Effector memory CD4-positive, alpha-beta T cell (primary cell): Measurements from ENCODE around the gene SLC16A3.

ENCODE experiments used
- DNase-seq, 3 donors: peaks; one replicate each; pipeline ENCODE4 v3.0.0-alpha.2; 2020
- H3K27ac ChIP-seq: 2 replicates; pipeline ENCODE4 v1.7.0; 2013; ENCODE audit warnings: mild to moderate bottlenecking, low read length, moderate library complexity; ENCODE audit not compliant: insufficient read depth, poor library complexity, severe bottlenecking
- H3K27me3 ChIP-seq: replicated peaks from 2 replicates; pipeline ENCODE4 v1.7.0; 2013; ENCODE audit warnings: mild to moderate bottlenecking, low read length; ENCODE audit not compliant: insufficient read depth, control insufficient read depth, poor library complexity, severe bottlenecking
- H3K36me3 ChIP-seq: 2 replicates; pipeline ENCODE4 v1.7.0; 2013; ENCODE audit warnings: mild to moderate bottlenecking, low read length, moderate library complexity; ENCODE audit not compliant: control insufficient read depth, insufficient read depth
- H3K4me1 ChIP-seq: 2 replicates; pipeline ENCODE4 v1.7.0; 2013; ENCODE audit warnings: low read length, mild to moderate bottlenecking; ENCODE audit not compliant: control insufficient read depth, insufficient read depth, poor library complexity, severe bottlenecking
- H3K4me3 ChIP-seq: 2 replicates; pipeline ENCODE4 v1.7.0; 2013; ENCODE audit warnings: low read length, low read depth, mild to moderate bottlenecking; ENCODE audit not compliant: insufficient read depth, poor library complexity, severe bottlenecking
- H3K9me3 ChIP-seq: 2 replicates; pipeline ENCODE4 v1.7.0; 2013; ENCODE audit warnings: mild to moderate bottlenecking, low read length, moderate library complexity; ENCODE audit not compliant: control insufficient read depth

Gene SLC16A3

GRCh38 chr17:82236142-82236971 lies 7.5 kb downstream of the SLC16A3 start:
- peak; percentile 44 to 56 (median 47) for DNase-seq
- no peak overlapping the region for H3K4me3 ChIP-seq
- H3K27ac ChIP-seq, result peak overlapping the region; percentile 48
- no peaks in the 10 kb centered on the region for H3K9me3 ChIP-seq
- H3K27me3 ChIP-seq, result no peaks in the 10 kb centered on the region
- no peaks in the 10 kb centered on the region for H3K36me3 ChIP-seq
- H3K4me1 ChIP-seq, result peaks cover 52% of the 10 kb centered on the region

- no peaks in the 10 kb centered on the region for H3K9me3 ChIP-seq
- no peaks in the 10 kb centered on the region for H3K27me3 ChIP-seq
- no peak for DNase-seq
- no peak overlapping the region for H3K27ac ChIP-seq
- H3K36me3 ChIP-seq, result peaks cover under 1% of the 10 kb centered on the region
- peaks cover 50% of the 10 kb centered on the region for H3K4me1 ChIP-seq
- H3K4me3 ChIP-seq, result no peak overlapping the region
These were observed 8.4 kb downstream of the SLC16A3 start for GRCh38 chr17:82237083-82237745.

GRCh38 chr17:82237746-82238471 lies 9.1 kb downstream of the SLC16A3 start:
- Histone ChIP-seq H3K27me3 (no peaks in the 10 kb centered on the region), H3K9me3 (no peaks in the 10 kb centered on the region), H3K4me3 (peak overlapping the region; percentile 45), H3K36me3 (peaks cover 7% of the 10 kb centered on the region), H3K4me1 (peaks cover 52% of the 10 kb centered on the region), H3K27ac (peak overlapping the region; percentile 61)
- DNase-seq, result no peak

GRCh38 chr17:82238472-82239201 lies 9.8 kb downstream of the SLC16A3 start:
- no peaks in the 10 kb centered on the region for H3K9me3 ChIP-seq
- peak overlapping the region; percentile 61 for H3K27ac ChIP-seq
- H3K4me1 ChIP-seq, result peaks cover 52% of the 10 kb centered on the region
- no peaks in the 10 kb centered on the region for H3K27me3 ChIP-seq
- H3K36me3 ChIP-seq, result peaks cover 15% of the 10 kb centered on the region
- peak; percentile 64 to 71 (median 71) for DNase-seq
- peak overlapping the region; percentile 45 for H3K4me3 ChIP-seq

DNA sequence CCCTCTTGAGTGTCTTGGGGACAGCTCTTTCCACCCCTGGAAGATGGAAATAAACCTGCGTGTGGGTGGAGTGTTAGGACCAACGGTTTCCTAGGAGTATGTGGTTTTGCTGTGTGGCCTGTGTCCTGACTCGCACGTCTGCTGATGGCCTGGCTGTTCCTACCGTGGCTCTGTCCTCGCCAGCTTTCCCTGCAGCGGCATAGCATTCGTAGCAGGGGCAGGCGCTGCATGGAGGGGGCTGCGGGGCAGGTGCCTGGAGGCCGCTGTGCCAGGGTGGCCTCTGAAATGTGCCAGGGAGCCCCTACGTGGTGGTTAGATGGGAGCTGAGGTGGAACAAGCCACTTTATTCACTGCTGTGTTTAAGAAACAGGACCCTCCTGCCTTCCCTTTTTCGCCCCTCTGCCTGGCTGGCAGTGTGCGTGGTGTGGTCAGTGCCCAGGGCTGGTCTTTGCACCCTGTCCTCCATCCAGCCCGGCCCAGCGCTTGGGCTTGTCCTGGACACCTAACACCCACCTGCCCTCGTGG lies 10.6 kb downstream of the SLC16A3 start:
- H3K27me3 ChIP-seq, result no peaks in the 10 kb centered on the region
- peaks cover 23% of the 10 kb centered on the region for H3K36me3 ChIP-seq
- H3K4me1 ChIP-seq, result peaks cover 52% of the 10 kb centered on the region
- DNase-seq, result no peak
- H3K9me3 ChIP-seq, result no peaks in the 10 kb centered on the region
- H3K4me3 ChIP-seq, result no peak overlapping the region
- peak overlapping the region; percentile 28 for H3K27ac ChIP-seq

- H3K4me1 ChIP-seq, result peaks cover 52% of the 10 kb centered on the region
- H3K36me3 ChIP-seq, result peaks cover 28% of the 10 kb centered on the region
- no peaks in the 10 kb centered on the region for H3K27me3 ChIP-seq
- H3K9me3 ChIP-seq, result no peaks in the 10 kb centered on the region
- DNase-seq, result no peak
- no peak overlapping the region for H3K4me3 ChIP-seq
- H3K27ac ChIP-seq, result peak overlapping the region; percentile 28
These were observed 11.2 kb downstream of the SLC16A3 start for GRCh38 chr17:82239926-82240505.

GRCh38 chr17:82240506-82241182 lies 11.8 kb downstream of the SLC16A3 start:
- Histone ChIP-seq H3K27ac (peak overlapping the region; percentile 28), H3K27me3 (no peaks in the 10 kb centered on the region), H3K4me3 (no peak overlapping the region), H3K4me1 (peaks cover 52% of the 10 kb centered on the region), H3K36me3 (peaks cover 35% of the 10 kb centered on the region), H3K9me3 (no peaks in the 10 kb centered on the region)
- DNase-seq, result no peak

DNA sequence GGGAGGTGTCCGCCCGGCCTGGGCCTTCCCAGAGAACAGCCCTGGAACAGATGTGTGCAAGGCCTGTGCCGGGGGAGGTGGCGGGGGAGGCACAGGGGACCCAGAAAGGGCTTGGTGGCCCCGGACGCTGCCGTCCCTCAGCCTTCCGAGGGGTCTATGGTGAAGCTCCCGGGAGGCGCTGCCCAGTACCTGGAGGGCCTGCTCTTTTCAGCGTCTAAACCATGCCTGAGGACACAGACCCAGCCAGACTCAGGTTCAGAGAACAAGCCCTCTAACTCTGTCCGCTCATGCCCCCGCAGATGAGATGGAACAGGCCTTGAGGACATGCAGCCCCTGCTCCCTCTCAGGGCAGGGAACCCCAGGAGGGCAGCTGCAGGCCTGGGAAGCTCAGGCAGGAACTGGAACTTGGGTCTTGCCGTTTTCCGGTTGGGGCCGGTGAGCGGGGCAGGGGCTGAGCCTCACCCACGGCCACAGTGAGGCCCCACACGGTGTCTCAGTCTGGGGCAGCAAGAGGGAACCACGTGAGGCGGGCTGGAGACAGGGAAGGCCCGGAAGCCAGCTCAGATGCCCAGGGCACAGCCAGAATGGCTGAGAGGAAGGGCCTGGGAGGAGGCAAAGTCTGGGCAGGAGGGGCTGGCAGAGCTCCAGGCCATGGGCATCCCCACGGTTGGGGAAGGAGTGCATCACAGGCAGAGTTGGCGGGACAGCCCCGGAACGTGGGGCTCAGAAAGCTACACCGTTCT lies 12.5 kb downstream of the SLC16A3 start:
- no peaks in the 10 kb centered on the region for H3K9me3 ChIP-seq
- no peaks in the 10 kb centered on the region for H3K27me3 ChIP-seq
- peaks cover 45% of the 10 kb centered on the region for H3K4me1 ChIP-seq
- H3K27ac ChIP-seq, result peak overlapping the region; percentile 39
- no peak for DNase-seq
- peaks cover 42% of the 10 kb centered on the region for H3K36me3 ChIP-seq
- no peak overlapping the region for H3K4me3 ChIP-seq
